Measurements from ENCODE around the gene AFF2.

The AFF2 gene

DNA sequence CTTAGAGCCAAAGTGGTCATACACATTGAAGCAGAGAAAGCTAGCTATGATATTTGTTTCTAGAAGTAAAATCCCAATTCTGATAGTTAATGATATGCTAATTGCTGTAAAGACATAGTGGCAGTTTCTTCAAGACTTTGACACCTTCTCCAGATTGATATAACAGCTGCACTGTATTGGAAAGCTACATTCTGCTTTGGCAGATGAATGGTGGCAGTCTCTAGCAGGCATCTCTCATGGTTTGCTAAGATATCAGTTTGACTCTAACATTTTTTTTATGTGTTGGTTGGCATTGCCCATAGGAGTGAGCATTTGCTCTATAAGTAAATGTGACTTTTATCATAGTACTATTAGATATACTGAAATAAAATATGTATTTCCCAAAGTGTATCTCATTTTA, 128.2 kb downstream of the AFF2 start:
- ATAC-seq = no peak
- TF ChIP-seq SNAI2 (CRISPR knock-in tag; IDR thresholded peaks at IDR 0.05) (no peak), ARNTL (CRISPR knock-in tag; IDR thresholded peaks at IDR 0.05; ENCODE audit: borderline replicate concordance, low read depth) (no peak), ZFP3 (CRISPR knock-in tag; IDR thresholded peaks at IDR 0.05) (no peak), TSHZ2 (CRISPR knock-in tag; IDR thresholded peaks at IDR 0.05) (no peak), ISL1 (CRISPR knock-in tag; IDR thresholded peaks at IDR 0.05) (no peak), BACH2 (CRISPR knock-in tag; IDR thresholded peaks at IDR 0.05; ENCODE audit: borderline replicate concordance) (no peak), ZNF8 (CRISPR knock-in tag; IDR thresholded peaks at IDR 0.05) (no peak), ZFP30 (CRISPR knock-in tag; IDR thresholded peaks at IDR 0.05) (no peak), ZNF70 (CRISPR knock-in tag; IDR thresholded peaks at IDR 0.05) (no peak), TOX (CRISPR knock-in tag; IDR thresholded peaks at IDR 0.05; ENCODE audit: borderline replicate concordance) (no peak), GLIS3 (CRISPR knock-in tag; IDR thresholded peaks at IDR 0.05) (no peak), CSDC2 (CRISPR knock-in tag; IDR thresholded peaks at IDR 0.05) (no peak)
- TF ChIP-seq, protein P1, sequence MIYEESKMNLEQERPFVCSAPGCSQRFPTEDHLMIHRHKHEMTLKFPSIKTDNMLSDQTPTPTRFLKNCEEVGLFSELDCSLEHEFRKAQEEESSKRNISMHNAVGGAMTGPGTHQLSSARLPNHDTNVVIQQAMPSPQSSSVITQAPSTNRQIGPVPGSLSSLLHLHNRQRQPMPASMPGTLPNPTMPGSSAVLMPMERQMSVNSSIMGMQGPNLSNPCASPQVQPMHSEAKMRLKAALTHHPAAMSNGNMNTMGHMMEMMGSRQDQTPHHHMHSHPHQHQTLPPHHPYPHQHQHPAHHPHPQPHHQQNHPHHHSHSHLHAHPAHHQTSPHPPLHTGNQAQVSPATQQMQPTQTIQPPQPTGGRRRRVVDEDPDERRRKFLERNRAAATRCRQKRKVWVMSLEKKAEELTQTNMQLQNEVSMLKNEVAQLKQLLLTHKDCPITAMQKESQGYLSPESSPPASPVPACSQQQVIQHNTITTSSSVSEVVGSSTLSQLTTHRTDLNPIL (CRISPR knock-in tag; IDR thresholded peaks at IDR 0.05; ENCODE audit: low read depth) = no peak
- TF ChIP-seq, protein P2, sequence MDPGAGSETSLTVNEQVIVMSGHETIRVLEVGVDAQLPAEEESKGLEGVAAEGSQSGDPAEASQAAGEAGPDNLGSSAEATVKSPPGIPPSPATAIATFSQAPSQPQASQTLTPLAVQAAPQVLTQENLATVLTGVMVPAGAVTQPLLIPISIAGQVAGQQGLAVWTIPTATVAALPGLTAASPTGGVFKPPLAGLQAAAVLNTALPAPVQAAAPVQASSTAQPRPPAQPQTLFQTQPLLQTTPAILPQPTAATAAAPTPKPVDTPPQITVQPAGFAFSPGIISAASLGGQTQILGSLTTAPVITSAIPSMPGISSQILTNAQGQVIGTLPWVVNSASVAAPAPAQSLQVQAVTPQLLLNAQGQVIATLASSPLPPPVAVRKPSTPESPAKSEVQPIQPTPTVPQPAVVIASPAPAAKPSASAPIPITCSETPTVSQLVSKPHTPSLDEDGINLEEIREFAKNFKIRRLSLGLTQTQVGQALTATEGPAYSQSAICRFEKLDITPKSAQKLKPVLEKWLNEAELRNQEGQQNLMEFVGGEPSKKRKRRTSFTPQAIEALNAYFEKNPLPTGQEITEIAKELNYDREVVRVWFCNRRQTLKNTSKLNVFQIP (CRISPR knock-in tag; IDR thresholded peaks at IDR 0.05; ENCODE audit: borderline replicate concordance, low read depth) = no peak

- TF ChIP-seq PATZ1 (CRISPR knock-in tag; IDR thresholded peaks at IDR 0.05; ENCODE audit: borderline replicate concordance) (no peak), PPARA (CRISPR knock-in tag; IDR thresholded peaks at IDR 0.05; ENCODE audit: borderline replicate concordance) (no peak), ARNTL (CRISPR knock-in tag; IDR thresholded peaks at IDR 0.05; ENCODE audit: borderline replicate concordance, low read depth) (no peak), TCF4 (CRISPR knock-in tag; IDR thresholded peaks at IDR 0.05; ENCODE audit: borderline replicate concordance) (no peak), ISL1 (CRISPR knock-in tag; IDR thresholded peaks at IDR 0.05) (no peak), TOX (CRISPR knock-in tag; IDR thresholded peaks at IDR 0.05; ENCODE audit: borderline replicate concordance) (no peak), TSHZ2 (CRISPR knock-in tag; IDR thresholded peaks at IDR 0.05) (no peak), ZNF565 (CRISPR knock-in tag; conservative IDR thresholded peaks at IDR 0.05; ENCODE audit: low read depth) (no peak), ZC3H10 (CRISPR knock-in tag; IDR thresholded peaks at IDR 0.05) (no peak), ESRRG (CRISPR knock-in tag; IDR thresholded peaks at IDR 0.05) (no peak), SNAI2 (CRISPR knock-in tag; IDR thresholded peaks at IDR 0.05) (no peak), GLIS3 (CRISPR knock-in tag; IDR thresholded peaks at IDR 0.05) (no peak), ZNF70 (CRISPR knock-in tag; IDR thresholded peaks at IDR 0.05) (no peak)
- TF ChIP-seq, protein P1 (CRISPR knock-in tag; IDR thresholded peaks at IDR 0.05; ENCODE audit: low read depth) = no peak
- TF ChIP-seq, protein P2 (CRISPR knock-in tag; IDR thresholded peaks at IDR 0.05; ENCODE audit: borderline replicate concordance, low read depth) = no peak
- ATAC-seq = no peak
Observed at GRCh38 chrX:148629434-148629833, 129.0 kb downstream of the AFF2 start.
